T-helper 22 cell (primary cell): ENCODE measurements around the gene PXDN.

ENCODE experiments used
- DNase-seq: peaks from one replicate; pipeline ENCODE4 v3.0.0-alpha.2; 2020; ENCODE audit warnings: low read depth

Gene PXDN

GRCh38 chr2:1594373-1595171 lies 149.7 kb downstream of the PXDN start:
- no peak for DNase-seq

GRCh38 chr2:1594123-1594372 lies 150.3 kb downstream of the PXDN start:
- no peak for DNase-seq

- no peak for DNase-seq
Measured at GRCh38 chr2:1593371-1594122, 150.8 kb downstream of the PXDN start.

- DNase-seq: no peak
Measured at GRCh38 chr2:1591978-1592907, 152.1 kb downstream of the PXDN start.

GRCh38 chr2:1591461-1591770 lies 152.9 kb downstream of the PXDN start:
- no peak for DNase-seq

- no peak for DNase-seq
Measured at GRCh38 chr2:1590596-1591460, 153.5 kb downstream of the PXDN start.

- DNase-seq: no peak
Measured at GRCh38 chr2:1588978-1589621, 155.2 kb downstream of the PXDN start.

- DNase-seq: no peak
Measured at GRCh38 chr2:1588051-1588977, 156.0 kb downstream of the PXDN start.

GRCh38 chr2:1586923-1587840 lies 157.1 kb downstream of the PXDN start:
- no peak for DNase-seq

- no peak for DNase-seq
Measured at GRCh38 chr2:1586251-1586922, 157.9 kb downstream of the PXDN start.

- no peak for DNase-seq
Measured at GRCh38 chr2:1585635-1586034, 158.7 kb downstream of the PXDN start.

- DNase-seq: no peak
Measured at GRCh38 chr2:1584691-1585485, 159.4 kb downstream of the PXDN start.

- DNase-seq: no peak
Measured at GRCh38 chr2:1584051-1584531, 160.2 kb downstream of the PXDN start.

- DNase-seq: no peak
Measured at GRCh38 chr2:1582891-1583341, 161.4 kb downstream of the PXDN start.

- DNase-seq: no peak
Measured at GRCh38 chr2:1581965-1582625, 162.2 kb downstream of the PXDN start.
